GM12892 (cell line): Measurements from ENCODE around the gene METTL26.

Experiments used
- POLR2A ChIP-seq: IDR thresholded peaks from 2 replicates; pipeline ENCODE4 v1.6.1; 2011; ENCODE audit warnings: low read depth, low read length, control low read depth
- POLR2AphosphoS5 ChIP-seq: IDR thresholded peaks from 2 replicates; pipeline ENCODE4 v1.6.1; 2011; ENCODE audit warnings: low read depth, low read length, control low read depth

- no peak for TF ChIP-seq POLR2A
- TF ChIP-seq POLR2AphosphoS5, result no peak
Measured at GRCh38 chr16:589658-590187, 46.4 kb downstream of the METTL26 start, which contains the start of gene RAB40C.
